GM06990 (cell line): ENCODE results near the gene RIN3.

Experiments used
- DNase-seq: peaks from one replicate; pipeline ENCODE4 v3.0.0-alpha.2; 2011; ENCODE audit not compliant: insufficient read length; ENCODE audit errors: extremely low read depth
- H3K27me3 ChIP-seq: replicated peaks from 2 replicates; pipeline ENCODE4 v1.6.0; 2011; ENCODE audit warnings: low read length; ENCODE audit not compliant: control insufficient read depth, insufficient read depth
- H3K36me3 ChIP-seq: 2 replicates; pipeline ENCODE4 v1.5.1; 2011; ENCODE audit warnings: low read length; ENCODE audit not compliant: control insufficient read depth, insufficient read depth
- H3K4me3 ChIP-seq: replicated peaks from 2 replicates; pipeline ENCODE4 v1.5.1; 2011; ENCODE audit warnings: low read depth, mild to moderate bottlenecking, control low read depth, low read length
- TF ChIP-seq, protein P1 (sequence below): IDR thresholded peaks from 2 replicates; pipeline ENCODE4 v1.5.1; 2011; ENCODE audit warnings: low read length, control low read depth, mild to moderate bottlenecking, inconsistent platforms; ENCODE audit not compliant: insufficient read depth, poor library complexity, severe bottlenecking

Gene RIN3

DNA sequence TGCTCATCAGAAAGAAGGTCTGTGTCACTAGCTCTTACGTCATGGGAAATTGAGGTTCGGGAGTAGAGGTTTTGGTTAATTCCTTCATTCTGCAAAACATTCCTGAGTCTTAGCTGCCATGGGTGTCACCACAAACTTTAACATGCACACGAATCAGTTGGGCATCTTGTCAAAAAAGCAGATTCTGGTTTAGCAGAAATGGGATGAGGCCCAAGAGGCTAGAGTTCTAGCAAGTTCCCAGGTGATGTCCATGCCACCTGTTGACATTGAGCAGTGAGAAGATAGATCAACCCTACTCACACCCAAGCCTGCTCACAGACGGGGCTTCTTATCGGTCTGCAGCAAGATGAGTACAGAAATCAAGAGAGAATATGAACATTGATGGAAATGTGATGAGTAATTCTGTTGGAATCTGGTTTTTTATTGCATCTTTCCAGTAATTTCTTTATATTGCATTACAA is 11.7 kb upstream of the RIN3 start:
- Histone ChIP-seq H3K4me3 (no peak overlapping the region), H3K27me3 (no peaks in the 10 kb centered on the region), H3K36me3 (no peaks in the 10 kb centered on the region)
- TF ChIP-seq, protein P1, sequence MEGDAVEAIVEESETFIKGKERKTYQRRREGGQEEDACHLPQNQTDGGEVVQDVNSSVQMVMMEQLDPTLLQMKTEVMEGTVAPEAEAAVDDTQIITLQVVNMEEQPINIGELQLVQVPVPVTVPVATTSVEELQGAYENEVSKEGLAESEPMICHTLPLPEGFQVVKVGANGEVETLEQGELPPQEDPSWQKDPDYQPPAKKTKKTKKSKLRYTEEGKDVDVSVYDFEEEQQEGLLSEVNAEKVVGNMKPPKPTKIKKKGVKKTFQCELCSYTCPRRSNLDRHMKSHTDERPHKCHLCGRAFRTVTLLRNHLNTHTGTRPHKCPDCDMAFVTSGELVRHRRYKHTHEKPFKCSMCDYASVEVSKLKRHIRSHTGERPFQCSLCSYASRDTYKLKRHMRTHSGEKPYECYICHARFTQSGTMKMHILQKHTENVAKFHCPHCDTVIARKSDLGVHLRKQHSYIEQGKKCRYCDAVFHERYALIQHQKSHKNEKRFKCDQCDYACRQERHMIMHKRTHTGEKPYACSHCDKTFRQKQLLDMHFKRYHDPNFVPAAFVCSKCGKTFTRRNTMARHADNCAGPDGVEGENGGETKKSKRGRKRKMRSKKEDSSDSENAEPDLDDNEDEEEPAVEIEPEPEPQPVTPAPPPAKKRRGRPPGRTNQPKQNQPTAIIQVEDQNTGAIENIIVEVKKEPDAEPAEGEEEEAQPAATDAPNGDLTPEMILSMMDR = no peak
- no peak for DNase-seq

DNA sequence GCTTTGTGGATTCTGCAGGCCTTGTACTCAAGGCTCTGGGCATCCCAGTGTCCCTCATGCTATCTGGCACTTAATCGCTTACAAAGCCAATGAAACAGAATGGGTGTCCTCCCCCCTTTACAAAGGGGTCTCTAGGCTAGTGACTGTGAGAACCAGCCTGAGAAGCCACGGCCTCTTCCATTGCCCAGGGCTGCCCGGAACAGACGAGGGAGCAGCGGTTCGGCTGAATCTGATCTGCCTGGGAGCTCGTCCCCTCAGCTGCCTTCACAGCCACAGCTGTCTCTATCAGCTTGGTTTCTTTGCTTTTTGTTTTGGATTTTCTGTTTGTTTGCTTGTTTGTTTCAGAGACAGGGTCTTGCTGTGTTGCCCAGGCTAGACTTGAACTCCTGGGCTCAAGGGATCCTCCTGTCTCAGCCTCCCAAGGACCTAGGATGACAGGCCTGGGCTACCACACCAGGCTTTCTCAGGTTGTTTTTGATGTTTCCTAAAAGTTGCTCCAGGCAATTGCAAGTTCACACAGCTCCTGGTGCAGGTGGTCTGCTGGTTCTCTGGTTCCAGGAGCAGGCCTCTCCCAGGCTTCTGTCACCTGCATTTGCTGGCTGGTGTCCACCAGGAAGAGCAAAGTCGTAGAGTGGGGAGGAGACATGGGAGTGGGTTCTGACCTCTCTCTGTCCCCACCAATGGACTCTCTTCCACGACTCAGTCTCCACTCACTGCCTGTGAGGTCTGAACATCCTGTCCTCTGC is 10.9 kb upstream of the RIN3 start:
- H3K4me3 ChIP-seq = no peak overlapping the region
- no peak for DNase-seq
- no peaks in the 10 kb centered on the region for H3K36me3 ChIP-seq
- TF ChIP-seq, protein P1 = no peak
- H3K27me3 ChIP-seq = no peaks in the 10 kb centered on the region

DNA sequence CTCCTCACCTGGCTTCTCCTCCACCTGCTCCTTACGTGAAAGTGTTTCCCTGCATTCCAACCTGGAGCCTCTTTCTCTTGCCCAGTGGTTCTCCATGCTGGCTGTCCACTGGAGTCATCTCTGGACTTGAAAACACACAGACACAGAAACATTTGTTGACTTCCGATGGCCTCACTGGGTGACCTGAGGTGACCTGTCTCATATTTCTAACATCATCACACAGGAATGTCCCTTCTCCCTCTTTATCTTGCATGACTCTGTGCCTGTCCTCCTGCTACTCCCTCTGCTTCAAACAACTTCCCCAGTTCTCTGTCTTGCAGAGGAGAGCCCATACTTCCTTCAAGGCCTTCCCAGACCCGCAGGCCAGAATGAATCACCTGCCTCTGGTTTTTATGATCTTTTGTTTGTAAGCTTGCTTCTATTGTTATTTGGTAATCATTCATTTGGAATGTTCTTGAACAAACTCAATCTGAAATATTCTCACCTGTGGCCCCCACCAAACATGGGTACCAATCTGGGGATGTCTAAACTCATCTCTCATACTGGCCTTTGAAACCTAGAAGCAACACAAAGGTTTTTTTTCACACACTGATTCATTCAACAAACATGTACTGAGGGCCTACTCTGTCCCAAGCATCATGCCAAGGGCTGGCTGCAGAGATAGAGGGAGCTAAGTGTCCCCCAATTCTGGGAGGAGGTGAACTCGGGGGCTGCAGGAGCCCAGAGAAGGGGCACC is 9.7 kb upstream of the RIN3 start:
- Histone ChIP-seq H3K36me3 (no peaks in the 10 kb centered on the region), H3K27me3 (no peaks in the 10 kb centered on the region), H3K4me3 (no peak overlapping the region)
- DNase-seq = no peak
- TF ChIP-seq, protein P1 = no peak

DNA sequence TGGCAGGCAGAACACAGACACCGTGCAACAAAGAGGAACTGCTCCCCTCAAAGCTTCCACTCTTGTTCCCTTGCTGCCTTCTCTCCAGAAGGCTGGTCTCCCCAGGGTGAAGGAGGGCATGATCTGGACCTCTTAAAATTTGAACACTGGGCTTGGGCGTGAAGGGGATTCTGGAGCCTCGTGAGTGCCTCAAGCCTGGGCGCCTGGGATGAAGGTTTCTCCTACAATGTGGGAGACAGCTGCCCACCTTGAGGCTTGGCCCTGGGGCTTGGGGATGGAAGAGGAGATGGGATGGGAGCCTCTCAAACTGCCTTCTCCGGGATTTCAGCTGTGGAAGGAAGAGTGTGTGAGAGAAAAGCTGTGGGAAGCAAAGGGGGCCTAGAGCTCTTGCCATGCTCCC is 7.8 kb upstream of the RIN3 start:
- Histone ChIP-seq H3K4me3 (no peak overlapping the region), H3K36me3 (no peaks in the 10 kb centered on the region), H3K27me3 (no peaks in the 10 kb centered on the region)
- no peak for DNase-seq
- TF ChIP-seq, protein P1 = no peak

DNA sequence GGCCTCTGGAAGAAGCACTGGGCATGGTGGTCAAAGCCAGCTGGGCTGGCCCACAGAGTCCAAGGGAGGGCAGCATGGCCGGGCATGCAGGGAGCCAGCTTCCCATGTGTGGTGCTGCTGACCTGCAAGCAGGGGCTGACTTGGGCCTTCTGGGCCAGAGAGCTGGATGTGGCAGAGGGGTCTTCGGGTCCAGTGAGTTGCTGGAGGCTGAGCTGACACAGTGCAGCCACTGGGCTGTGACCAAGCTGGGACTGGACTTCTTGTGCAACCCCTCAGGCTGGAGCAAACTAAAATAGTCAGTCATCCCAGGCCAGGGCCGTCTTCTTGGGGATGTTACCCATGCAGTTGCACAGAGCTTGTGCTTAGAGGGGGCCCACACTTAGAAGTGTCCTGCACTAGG is 7.3 kb upstream of the RIN3 start:
- Histone ChIP-seq H3K4me3 (no peak overlapping the region), H3K36me3 (no peaks in the 10 kb centered on the region), H3K27me3 (no peaks in the 10 kb centered on the region)
- TF ChIP-seq, protein P1 = no peak
- no peak for DNase-seq
